GM10248 (cell line): ENCODE results near the gene INPP5D.

Source experiments
- CTCF ChIA-PET: fragments of 300-600 bp; sonication (Branson Sonifier 250); formaldehyde crosslinking; extraction: SDS; loops from one replicate; lab custom pipeline; 2021; ENCODE audit warnings: antibody characterized with exemption; lab: Yijun Ruan, JAX
- POLR2A ChIA-PET: fragments of 350-650 bp; sonication (Branson Sonifier 250); formaldehyde crosslinking; extraction: SDS; loops from one replicate; lab custom pipeline; 2020; ENCODE audit warnings: antibody characterized with exemption; lab: Yijun Ruan, JAX
- DNase-seq: peaks from one replicate; pipeline ENCODE4 v3.0.0; 2012; ENCODE audit errors: extremely low spot score
- TF ChIP-seq, protein P1 (sequence below): IDR thresholded peaks from 2 replicates; pipeline ENCODE4 v1.5.1; 2012; ENCODE audit warnings: mild to moderate bottlenecking, low read depth; ENCODE audit errors: extremely low read depth, missing control alignments, control extremely low read depth

INPP5D gene

GRCh38 chr2:233100192-233100998, 40.3 kb downstream of the INPP5D start:
- POLR2A ChIA-PET = interaction anchor here (0.5 to 1.3 kb wide), 5 partner anchors 11 to 568 kb away, joined by 3 to 7 read pairs (median 4); partner anchors contain the start of gene INPP5D
- CTCF ChIA-PET = interaction anchor here (0.9 to 7.2 kb wide), 15 partner anchors 8 to 167 kb away, joined by 3 to 51 read pairs (median 4); no protein-coding TSS in a partner anchor
- TF ChIP-seq, protein P1, sequence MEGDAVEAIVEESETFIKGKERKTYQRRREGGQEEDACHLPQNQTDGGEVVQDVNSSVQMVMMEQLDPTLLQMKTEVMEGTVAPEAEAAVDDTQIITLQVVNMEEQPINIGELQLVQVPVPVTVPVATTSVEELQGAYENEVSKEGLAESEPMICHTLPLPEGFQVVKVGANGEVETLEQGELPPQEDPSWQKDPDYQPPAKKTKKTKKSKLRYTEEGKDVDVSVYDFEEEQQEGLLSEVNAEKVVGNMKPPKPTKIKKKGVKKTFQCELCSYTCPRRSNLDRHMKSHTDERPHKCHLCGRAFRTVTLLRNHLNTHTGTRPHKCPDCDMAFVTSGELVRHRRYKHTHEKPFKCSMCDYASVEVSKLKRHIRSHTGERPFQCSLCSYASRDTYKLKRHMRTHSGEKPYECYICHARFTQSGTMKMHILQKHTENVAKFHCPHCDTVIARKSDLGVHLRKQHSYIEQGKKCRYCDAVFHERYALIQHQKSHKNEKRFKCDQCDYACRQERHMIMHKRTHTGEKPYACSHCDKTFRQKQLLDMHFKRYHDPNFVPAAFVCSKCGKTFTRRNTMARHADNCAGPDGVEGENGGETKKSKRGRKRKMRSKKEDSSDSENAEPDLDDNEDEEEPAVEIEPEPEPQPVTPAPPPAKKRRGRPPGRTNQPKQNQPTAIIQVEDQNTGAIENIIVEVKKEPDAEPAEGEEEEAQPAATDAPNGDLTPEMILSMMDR = no peak
- peak; percentile 74 for DNase-seq

GRCh38 chr2:233101141-233101540, 41.0 kb downstream of the INPP5D start:
- TF ChIP-seq, protein P1 = no peak
- ChIA-PET POLR2A (interaction anchor here (0.5 to 1.2 kb wide), 3 partner anchors 12 to 41 kb away, joined by 3 to 4 read pairs (median 4); partner anchors contain the start of gene INPP5D), CTCF (interaction anchor here (0.9 to 7.2 kb wide), 8 partner anchors 9 to 48 kb away, joined by 3 to 51 read pairs (median 4); no protein-coding TSS in a partner anchor)
- DNase-seq = no peak

DNA sequence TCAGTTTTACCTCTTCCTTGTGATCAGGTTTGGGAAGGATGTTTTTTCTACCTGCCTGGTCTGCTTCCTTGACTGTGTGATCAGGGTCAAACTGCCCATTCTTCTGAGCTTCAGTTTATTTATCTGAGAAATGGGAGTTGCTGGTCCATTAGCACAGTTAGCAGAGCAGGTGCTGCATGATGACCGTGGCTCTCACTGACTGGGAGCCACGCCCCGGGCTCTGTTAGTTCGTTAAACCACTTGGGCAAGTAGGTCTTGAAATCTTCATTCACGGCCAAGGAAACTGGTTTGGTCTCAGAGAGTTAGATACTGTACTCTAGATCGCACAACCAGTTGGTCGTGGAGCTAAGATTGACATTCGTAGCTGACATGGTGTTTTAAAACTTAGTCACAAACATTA, 41.7 kb downstream of the INPP5D start:
- ChIA-PET CTCF (interaction anchor here (1.1 to 7.2 kb wide), 5 partner anchors 9 to 47 kb away, joined by 3 to 51 read pairs (median 4); no protein-coding TSS in a partner anchor), POLR2A (no interaction called here)
- TF ChIP-seq, protein P1 = no peak
- DNase-seq = no peak

DNA sequence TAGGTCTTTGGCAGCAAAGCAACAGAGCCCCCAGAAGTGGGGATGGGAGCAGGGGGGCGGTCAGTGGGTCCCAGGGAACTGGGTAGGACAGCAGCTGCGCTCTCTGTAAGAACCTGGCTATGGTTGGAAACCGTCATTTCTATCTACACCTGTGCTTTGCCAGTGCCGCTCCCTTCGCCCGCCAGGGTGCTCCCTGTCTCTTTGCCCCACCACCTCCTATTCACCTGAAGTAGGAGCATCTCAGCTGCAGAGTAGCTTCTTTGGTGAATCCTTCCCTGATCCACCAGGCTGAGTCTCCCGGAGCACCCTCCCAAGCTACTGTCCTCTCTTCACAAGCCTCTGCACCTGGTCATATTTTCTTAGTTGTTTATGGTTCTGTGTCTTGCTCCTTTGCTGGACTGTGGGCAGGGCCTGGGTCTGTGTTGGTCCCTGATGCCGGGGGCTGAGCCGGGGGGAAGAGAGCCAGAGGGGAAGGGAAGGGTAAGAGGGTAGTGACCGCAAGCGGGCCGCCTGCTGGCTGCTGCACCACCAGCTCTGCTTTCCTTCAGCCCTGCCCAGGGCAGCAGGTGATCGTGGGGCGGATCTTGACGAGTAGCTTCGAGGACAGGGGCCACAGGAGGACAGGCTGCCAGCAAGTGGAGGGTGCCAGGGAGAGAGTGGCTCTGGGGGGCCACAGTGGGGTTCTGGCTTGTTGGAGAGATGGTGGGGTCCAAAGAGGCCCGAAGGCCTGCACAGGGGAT, 45.2 kb downstream of the INPP5D start:
- ChIA-PET CTCF (interaction anchor here (1.3 to 2.4 kb wide), 6 partner anchors 8 to 51 kb away, joined by 3 to 8 read pairs (median 4); partner anchors contain the start of gene INPP5D), POLR2A (no interaction called here)
- no peak for DNase-seq
- TF ChIP-seq, protein P1 = no peak

DNA sequence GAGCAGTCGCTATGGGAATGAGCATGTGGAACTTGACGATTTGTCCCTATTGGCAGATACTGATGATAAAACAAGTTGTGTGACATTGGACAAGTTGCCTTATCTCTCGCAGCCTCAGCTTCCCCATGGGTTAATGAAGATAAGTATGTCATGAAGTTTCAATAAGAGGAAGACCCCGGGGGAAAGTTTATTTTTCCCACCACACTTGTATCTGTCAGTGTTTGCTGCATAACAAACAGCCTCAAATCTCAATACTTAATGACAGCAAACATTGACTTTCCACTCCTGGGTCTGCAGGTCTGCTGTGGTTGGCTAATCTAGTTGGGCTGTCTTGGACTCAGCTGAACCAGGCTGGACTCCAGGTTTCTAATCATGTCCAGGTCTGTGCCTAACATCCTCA, 45.8 kb downstream of the INPP5D start:
- no peak for DNase-seq
- TF ChIP-seq, protein P1 = no peak
- ChIA-PET POLR2A (no interaction called here), CTCF (interaction anchor here (1.3 to 1.7 kb wide), 3 partner anchors 9 to 25 kb away, joined by 3 to 4 read pairs (median 4); no protein-coding TSS in a partner anchor)

GRCh38 chr2:233107011-233107410, 46.9 kb downstream of the INPP5D start:
- no peak for DNase-seq
- ChIA-PET CTCF (interaction anchor here (0.9 to 1.7 kb wide), 5 partner anchors 11 to 52 kb away, joined by 4 to 5 read pairs (median 4); no protein-coding TSS in a partner anchor), POLR2A (interaction anchor here (1.2 to 1.5 kb wide), 2 partner anchors 25 to 29 kb away, joined by 3 to 4 read pairs; no protein-coding TSS in a partner anchor)
- TF ChIP-seq, protein P1 = no peak
